Panc1 (cell line): ENCODE results near the gene VAV3.

ENCODE experiments used
- POLR2AphosphoS5 ChIP-seq: IDR thresholded peaks from 2 replicates; pipeline ENCODE4 v1.6.1; 2012; ENCODE audit warnings: mild to moderate bottlenecking, low read depth, low read length, moderate library complexity
- REST ChIP-seq, 2 experiments: IDR thresholded peaks; 2 replicates each; pipeline ENCODE4 v1.6.1; 2011 to 2012; ENCODE audit warnings: low read depth in 2 of 2, control low read depth in 1 of 2, low read length in 1 of 2, mild to moderate bottlenecking in 1 of 2, moderate library complexity in 1 of 2; ENCODE audit not compliant: insufficient read depth in 1 of 2

GRCh38 chr1:107563441-107563840 lies 401.5 kb downstream of the VAV3 start:
- TF ChIP-seq POLR2AphosphoS5 (no peak), REST (IDR thresholded peaks at IDR 0.05; ENCODE audit: insufficient read depth in 1 of 2, low read depth in 2 of 2, low read length in 1 of 2) (no peak)
